Measurements from ENCODE around the gene SEMA4B. TPM values are rescaled to one million over a fixed set of nuclear protein-coding genes. Genes with fewer than 3 reads are reported as not detected.

The SEMA4B gene
- polyA plus RNA-seq, 3 donors = 13.2 to 65.0 (median 22.0) TPM

GRCh38 chr15:90213818-90214204, 12.7 kb downstream of the SEMA4B start:
- no peak for DNase-seq
- peaks cover 80% of the 10 kb centered on the region for H3K79me2 ChIP-seq (ENCODE audit: insufficient read depth, low read length)
- no peaks in the 10 kb centered on the region for H3K9me3 ChIP-seq (replicated peaks in 1 of 2; ENCODE audit: control insufficient read depth in 1 of 2, insufficient read depth in 1 of 2, low read length in 2 of 2)
- H3K36me3 ChIP-seq (replicated peaks in 1 of 2; ENCODE audit: control insufficient read depth in 1 of 2, insufficient read depth in 2 of 2, low read length in 2 of 2) = peaks cover 42 to 80% of the 10 kb centered on the region in 2 donors
- H3K27me3 ChIP-seq (ENCODE audit: control insufficient read depth in 2 of 2, insufficient read depth in 2 of 2, low read length in 2 of 2) = no peaks in the 10 kb centered on the region
- intact Hi-C loops (cut with micrococcal nuclease) = no loop called here
- peaks cover 47% of the 10 kb centered on the region for H3K4me1 Mint-ChIP-seq
- no peak overlapping the region for H3K4me3 ChIP-seq (replicated peaks in 1 of 3; ENCODE audit: low read depth in 2 of 3, low read length in 3 of 3)
- H4K20me1 ChIP-seq (ENCODE audit: insufficient read depth, low read length) = peaks cover 95% of the 10 kb centered on the region
- H3K4me3 Mint-ChIP-seq = no peak overlapping the region
- no peak overlapping the region for H2AFZ ChIP-seq (ENCODE audit: insufficient read depth, low read depth, low read length, poor library complexity, severe bottlenecking)
- H3K9ac ChIP-seq (ENCODE audit: insufficient read depth, low read length, poor library complexity, severe bottlenecking) = no peak overlapping the region
- H3K4me2 ChIP-seq (replicated peaks; ENCODE audit: extremely low read depth, low read length, poor library complexity, severe bottlenecking) = no peak overlapping the region
- H3K36me3 Mint-ChIP-seq = peaks cover 50 to 80% of the 10 kb centered on the region in 2 donors
- peaks cover 0 to 2% (median 0%) of the 10 kb centered on the region in 7 donors for H3K9me3 Mint-ChIP-seq
- H3K4me1 ChIP-seq (ENCODE audit: control insufficient read depth in 1 of 2, insufficient read depth in 2 of 2, low read length in 2 of 2) = peaks cover 21 to 39% of the 10 kb centered on the region in 2 donors
- H3K27me3 Mint-ChIP-seq (ENCODE audit: low read depth in 3 of 3) = peaks cover 0 to 2% (median 0%) of the 10 kb centered on the region in 3 donors
- no peak overlapping the region for H3K27ac ChIP-seq (ENCODE audit: low read depth in 1 of 2, low read length in 2 of 2)
- TF ChIP-seq CTCF (IDR thresholded peaks at IDR 0.05) = no peak
- 51% methylated on average over 9 of the region's 11 CpGs for WGBS (ENCODE audit: insufficient coverage)
- H3K27ac Mint-ChIP-seq = peak overlapping the region in 3 of 7 donors; percentile 42 to 80 (median 73)

- Mint-ChIP-seq H3K27ac (peak overlapping the region in 3 of 7 donors; percentile 47 to 67 (median 65)), H3K4me1 (peaks cover 42% of the 10 kb centered on the region), H3K9me3 (peaks cover 0 to 2% (median 0%) of the 10 kb centered on the region in 7 donors), H3K36me3 (peaks cover 47 to 77% of the 10 kb centered on the region in 2 donors), H3K4me3 (no peak overlapping the region), H3K27me3 (ENCODE audit: low read depth in 3 of 3) (peaks cover 0 to 2% (median 0%) of the 10 kb centered on the region in 3 donors)
- Histone ChIP-seq H3K9me3 (replicated peaks in 1 of 2; ENCODE audit: control insufficient read depth in 1 of 2, insufficient read depth in 1 of 2, low read length in 2 of 2) (no peaks in the 10 kb centered on the region), H3K4me1 (ENCODE audit: control insufficient read depth in 1 of 2, insufficient read depth in 2 of 2, low read length in 2 of 2) (peaks cover 21 to 35% of the 10 kb centered on the region in 2 donors), H3K9ac (ENCODE audit: insufficient read depth, low read length, poor library complexity, severe bottlenecking) (no peak overlapping the region), H3K27me3 (ENCODE audit: control insufficient read depth in 2 of 2, insufficient read depth in 2 of 2, low read length in 2 of 2) (no peaks in the 10 kb centered on the region), H3K79me2 (ENCODE audit: insufficient read depth, low read length) (peaks cover 73% of the 10 kb centered on the region), H2AFZ (ENCODE audit: insufficient read depth, low read depth, low read length, poor library complexity, severe bottlenecking) (no peak overlapping the region), H3K36me3 (replicated peaks in 1 of 2; ENCODE audit: control insufficient read depth in 1 of 2, insufficient read depth in 2 of 2, low read length in 2 of 2) (peaks cover 43 to 82% of the 10 kb centered on the region in 2 donors), H3K4me3 (replicated peaks in 1 of 3; ENCODE audit: low read depth in 2 of 3, low read length in 3 of 3) (no peak overlapping the region), H4K20me1 (ENCODE audit: insufficient read depth, low read length) (peaks cover 97% of the 10 kb centered on the region), H3K4me2 (replicated peaks; ENCODE audit: extremely low read depth, low read length, poor library complexity, severe bottlenecking) (no peak overlapping the region), H3K27ac (ENCODE audit: low read depth in 1 of 2, low read length in 2 of 2) (peak overlapping the region in 1 of 2 donors; percentile 4)
- DNase-seq = peak in 1 of 3 donors; percentile 34
- TF ChIP-seq CTCF (IDR thresholded peaks at IDR 0.05) = peak; percentile 35
- intact Hi-C loops (cut with micrococcal nuclease) = no loop called here
- no CpG with 5 or more reads among the region's 8 CpGs for WGBS (ENCODE audit: insufficient coverage)
Observed at GRCh38 chr15:90214553-90215196, 13.5 kb downstream of the SEMA4B start.
